ENCODE data around the gene TXNDC16. TPM values are rescaled to one million over a fixed set of nuclear protein-coding genes. Genes with fewer than 3 reads are reported as not detected.

The TXNDC16 gene
- total and polyA plus RNA-seq, 2 donors (not counting 1 experiment from before 2014, with no cell fraction given) = 0.75 to 7.0 TPM

- Mint-ChIP-seq H3K27me3 (no peaks in the 10 kb centered on the region), H3K4me3 (no peak overlapping the region), H3K27ac (no peak overlapping the region), H3K9me3 (ENCODE audit: insufficient read depth) (no peaks in the 10 kb centered on the region), H3K4me1 (no peaks in the 10 kb centered on the region)
- Histone ChIP-seq H3K4me2 (replicated peaks; ENCODE audit: low read depth, low read length, poor library complexity, severe bottlenecking) (no peak overlapping the region), H3K9me3 (ENCODE audit: control extremely low read depth in 1 of 3, control insufficient read depth in 2 of 3, insufficient read depth in 1 of 3, low read length in 2 of 3) (no peaks in the 10 kb centered on the region), H3K27ac (ENCODE audit: low read length in 2 of 2) (no peak overlapping the region), H3K79me2 (ENCODE audit: control insufficient read depth, insufficient read depth, low read length) (no peaks in the 10 kb centered on the region), H3K36me3 (replicated peaks in 1 of 2; ENCODE audit: control extremely low read depth in 1 of 2, control insufficient read depth in 1 of 2, extremely low read depth in 1 of 2, insufficient read depth in 2 of 2, low read length in 1 of 2) (peaks cover 2% of the 10 kb centered on the region in 2 experiments), H4K20me1 (ENCODE audit: control insufficient read depth, insufficient read depth, low read length, poor library complexity, severe bottlenecking) (no peaks in the 10 kb centered on the region), H3K27me3 (replicated peaks in 1 of 4; ENCODE audit: control extremely low read depth in 1 of 4, control insufficient read depth in 3 of 4, insufficient read depth in 4 of 4, low read length in 3 of 4) (no peaks in the 10 kb centered on the region), H3K4me1 (ENCODE audit: control insufficient read depth in 2 of 2, insufficient read depth in 2 of 2, low read length in 2 of 2) (no peaks in the 10 kb centered on the region), H3K4me3 (ENCODE audit: control extremely low read depth in 1 of 5, extremely low read depth in 1 of 5, insufficient read depth in 1 of 5, low read depth in 2 of 5, low read length in 4 of 5) (no peak overlapping the region), H3K9ac (ENCODE audit: low read length) (no peak overlapping the region), H2AFZ (ENCODE audit: insufficient read depth, low read depth, low read length, poor library complexity, severe bottlenecking) (no peak overlapping the region)
- no peak for TF ChIP-seq CTCF (IDR thresholded peaks at IDR 0.05)
- no peak for TF ChIP-seq EZH2 (IDR thresholded peaks at IDR 0.05; ENCODE audit: borderline replicate concordance, insufficient read depth, low read depth, low read length, poor library complexity, severe bottlenecking)
- ATAC-seq (ENCODE audit: low read depth) (no peak), DNase-seq (no peak)
- CTCF ChIA-PET = interaction anchor here (1.0 kb wide), 1 partner anchor 9 kb away, joined by 3 read pairs; no protein-coding TSS in a partner anchor
- POLR2A ChIA-PET = no interaction called here
- no CpG with 5 or more reads among the region's 4 CpGs for whole genome bisulfite sequencing (ENCODE audit: insufficient coverage)
- intact Hi-C loops (cut with micrococcal nuclease) = no loop called here
Observed at GRCh38 chr14:52442166-52442565, 110.1 kb downstream of the TXNDC16 start.

- ChIA-PET CTCF (no interaction called here), POLR2A (no interaction called here)
- intact Hi-C loops (cut with micrococcal nuclease) = no loop called here
- H3K79me2 ChIP-seq (ENCODE audit: control insufficient read depth, insufficient read depth, low read length) = no peaks in the 10 kb centered on the region
- ATAC-seq (ENCODE audit: low read depth) (no peak), DNase-seq (no peak)
- H3K9ac ChIP-seq (ENCODE audit: low read length) = no peak overlapping the region
- H3K27ac ChIP-seq (ENCODE audit: low read length in 2 of 2) = no peak overlapping the region
- H4K20me1 ChIP-seq (ENCODE audit: control insufficient read depth, insufficient read depth, low read length, poor library complexity, severe bottlenecking) = no peaks in the 10 kb centered on the region
- H2AFZ ChIP-seq (ENCODE audit: insufficient read depth, low read depth, low read length, poor library complexity, severe bottlenecking) = no peak overlapping the region
- no peaks in the 10 kb centered on the region for H3K27me3 ChIP-seq (replicated peaks in 1 of 4; ENCODE audit: control extremely low read depth in 1 of 4, control insufficient read depth in 3 of 4, insufficient read depth in 4 of 4, low read length in 3 of 4)
- H3K4me3 ChIP-seq (ENCODE audit: control extremely low read depth in 1 of 5, extremely low read depth in 1 of 5, insufficient read depth in 1 of 5, low read depth in 2 of 5, low read length in 4 of 5) = no peak overlapping the region
- no peak overlapping the region for H3K4me2 ChIP-seq (replicated peaks; ENCODE audit: low read depth, low read length, poor library complexity, severe bottlenecking)
- no peak overlapping the region for H3K4me3 Mint-ChIP-seq
- H3K9me3 Mint-ChIP-seq (ENCODE audit: insufficient read depth) = no peaks in the 10 kb centered on the region
- TF ChIP-seq CTCF (IDR thresholded peaks at IDR 0.05) = no peak
- TF ChIP-seq EZH2 (IDR thresholded peaks at IDR 0.05; ENCODE audit: borderline replicate concordance, insufficient read depth, low read depth, low read length, poor library complexity, severe bottlenecking) = no peak
- no peaks in the 10 kb centered on the region for H3K4me1 ChIP-seq (ENCODE audit: control insufficient read depth in 2 of 2, insufficient read depth in 2 of 2, low read length in 2 of 2)
- H3K4me1 Mint-ChIP-seq = no peaks in the 10 kb centered on the region
- H3K27ac Mint-ChIP-seq = no peak overlapping the region
- no peaks in the 10 kb centered on the region for H3K27me3 Mint-ChIP-seq
- peaks cover 0 to 2% of the 10 kb centered on the region in 2 experiments for H3K36me3 ChIP-seq (replicated peaks in 1 of 2; ENCODE audit: control extremely low read depth in 1 of 2, control insufficient read depth in 1 of 2, extremely low read depth in 1 of 2, insufficient read depth in 2 of 2, low read length in 1 of 2)
- no peaks in the 10 kb centered on the region for H3K9me3 ChIP-seq (ENCODE audit: control extremely low read depth in 1 of 3, control insufficient read depth in 2 of 3, insufficient read depth in 1 of 3, low read length in 2 of 3)
- WGBS (ENCODE audit: insufficient coverage) = 100% methylated on average over 3 of the region's 4 CpGs
Observed at GRCh38 chr14:52439476-52439875, 112.8 kb downstream of the TXNDC16 start.

Measured in B cell (primary cell).